Measurements from ENCODE around the gene SCD5. TPM values are rescaled to one million over a fixed set of nuclear protein-coding genes. Genes with fewer than 3 reads are reported as not detected.

Gene SCD5
- total RNA-seq, 4 donors from 2014 or later = 27.6 to 79.3 (median 55.3) TPM

DNA sequence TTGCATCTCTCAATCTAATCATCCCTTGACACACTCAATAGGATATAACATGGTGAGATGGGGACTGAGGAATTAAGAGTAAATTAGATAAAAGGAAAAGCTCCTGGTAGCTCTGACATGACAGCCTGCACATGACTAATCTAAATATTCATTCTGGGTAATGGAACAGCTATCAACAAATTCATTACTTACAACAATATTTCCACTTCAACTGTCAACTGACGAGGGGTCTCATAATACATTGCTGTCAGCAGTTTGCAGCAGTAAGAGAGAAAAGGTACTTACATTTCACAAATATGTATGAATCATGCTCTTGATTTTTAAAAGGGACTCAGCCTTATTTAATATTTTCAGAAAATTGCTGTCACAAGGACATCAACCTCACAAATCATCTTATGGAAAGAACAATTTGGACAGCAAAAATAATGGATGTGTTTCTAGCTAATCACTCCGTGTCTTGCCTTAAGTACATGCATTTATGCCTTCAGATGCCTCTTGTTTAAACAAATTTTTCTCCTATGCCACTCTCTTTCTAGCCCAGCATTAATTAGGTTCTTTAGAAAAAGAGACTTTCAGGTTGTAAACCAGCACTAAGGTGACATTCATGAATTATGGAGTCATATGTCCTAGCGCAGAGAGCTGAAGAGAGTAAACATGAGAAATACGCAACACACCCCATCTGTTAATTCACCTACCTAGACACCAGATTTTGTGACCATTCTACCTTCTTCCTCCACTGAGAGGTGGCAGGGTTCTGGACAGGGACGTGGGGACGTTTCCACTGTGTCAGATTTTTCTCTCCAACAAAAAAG lies 137.2 kb downstream of the SCD5 start:
- Histone ChIP-seq H3K27ac (no peak overlapping the region), H3K27me3 (no peaks in the 10 kb centered on the region), H3K9me3 (peaks cover 0 to 2% (median 0%) of the 10 kb centered on the region in 4 donors), H3K36me3 (peaks cover 0 to 8% (median 0%) of the 10 kb centered on the region in 3 donors), H3K4me3 (no peak overlapping the region), H3K4me1 (no peaks in the 10 kb centered on the region)
- DNase-seq (ENCODE audit: low spot score in 2 of 2) = no peak
- no peak for TF ChIP-seq EP300 (IDR thresholded peaks at IDR 0.05)
- whole genome bisulfite sequencing, 2 donors = 91 to 92% methylated on average over 6 of the region's 6 CpGs

DNA sequence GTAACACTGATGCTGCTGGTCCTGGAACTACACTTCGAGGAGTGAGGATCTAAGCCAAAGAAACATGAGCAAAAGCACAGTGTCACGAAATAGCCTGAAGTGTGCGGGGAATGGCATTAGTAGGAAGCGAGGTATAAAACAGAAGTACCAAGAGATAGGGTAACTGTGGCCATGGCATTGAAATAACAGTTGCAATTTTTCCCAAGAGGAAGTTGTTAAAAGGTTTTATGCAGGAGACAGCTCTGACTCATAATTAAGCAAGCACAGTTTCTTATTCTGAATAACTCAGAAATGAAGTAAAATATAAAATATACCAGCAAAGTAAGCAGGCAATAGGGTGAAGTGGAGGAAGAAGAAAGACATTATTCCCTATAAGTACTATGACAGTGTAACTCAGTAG lies 146.5 kb downstream of the SCD5 start:
- no peaks in the 10 kb centered on the region for H3K9me3 ChIP-seq
- H3K4me1 ChIP-seq = no peaks in the 10 kb centered on the region
- no peak for DNase-seq (ENCODE audit: low spot score in 2 of 2)
- no peak overlapping the region for H3K4me3 ChIP-seq
- H3K36me3 ChIP-seq = peaks cover 0 to 29% (median 0%) of the 10 kb centered on the region in 3 donors
- TF ChIP-seq, protein P1, sequence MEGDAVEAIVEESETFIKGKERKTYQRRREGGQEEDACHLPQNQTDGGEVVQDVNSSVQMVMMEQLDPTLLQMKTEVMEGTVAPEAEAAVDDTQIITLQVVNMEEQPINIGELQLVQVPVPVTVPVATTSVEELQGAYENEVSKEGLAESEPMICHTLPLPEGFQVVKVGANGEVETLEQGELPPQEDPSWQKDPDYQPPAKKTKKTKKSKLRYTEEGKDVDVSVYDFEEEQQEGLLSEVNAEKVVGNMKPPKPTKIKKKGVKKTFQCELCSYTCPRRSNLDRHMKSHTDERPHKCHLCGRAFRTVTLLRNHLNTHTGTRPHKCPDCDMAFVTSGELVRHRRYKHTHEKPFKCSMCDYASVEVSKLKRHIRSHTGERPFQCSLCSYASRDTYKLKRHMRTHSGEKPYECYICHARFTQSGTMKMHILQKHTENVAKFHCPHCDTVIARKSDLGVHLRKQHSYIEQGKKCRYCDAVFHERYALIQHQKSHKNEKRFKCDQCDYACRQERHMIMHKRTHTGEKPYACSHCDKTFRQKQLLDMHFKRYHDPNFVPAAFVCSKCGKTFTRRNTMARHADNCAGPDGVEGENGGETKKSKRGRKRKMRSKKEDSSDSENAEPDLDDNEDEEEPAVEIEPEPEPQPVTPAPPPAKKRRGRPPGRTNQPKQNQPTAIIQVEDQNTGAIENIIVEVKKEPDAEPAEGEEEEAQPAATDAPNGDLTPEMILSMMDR (IDR thresholded peaks at IDR 0.05) = no peak
- TF ChIP-seq POLR2A (IDR thresholded peaks at IDR 0.05) (no peak), EP300 (IDR thresholded peaks at IDR 0.05) (no peak)
- 42 to 78% methylated on average over 4 of the region's 4 CpGs for WGBS, 2 donors
- H3K27ac ChIP-seq = no peak overlapping the region
- no peaks in the 10 kb centered on the region for H3K27me3 ChIP-seq

DNA sequence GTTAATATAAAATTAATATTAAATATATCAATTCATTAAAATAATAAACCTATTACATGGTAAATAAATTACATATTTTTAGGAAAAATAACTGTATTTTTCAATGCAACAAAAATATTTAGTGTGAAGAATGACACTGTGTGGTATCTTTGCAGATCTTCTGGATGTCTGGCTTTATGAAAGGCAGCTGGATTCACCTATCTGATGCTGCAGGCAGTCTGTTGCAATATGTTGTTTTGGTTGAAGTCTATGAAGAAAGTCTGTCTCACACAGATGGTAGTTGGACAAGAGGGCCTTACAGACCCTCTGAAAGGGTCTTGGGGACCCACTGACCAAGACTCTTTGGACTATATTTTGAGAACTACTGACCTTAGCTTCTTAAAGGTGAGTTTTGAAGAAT lies 147.7 kb downstream of the SCD5 start:
- no peak for DNase-seq (ENCODE audit: low spot score in 2 of 2)
- Histone ChIP-seq H3K36me3 (peaks cover 0 to 29% (median 0%) of the 10 kb centered on the region in 3 donors), H3K9me3 (no peaks in the 10 kb centered on the region), H3K4me1 (no peaks in the 10 kb centered on the region), H3K27me3 (no peaks in the 10 kb centered on the region), H3K4me3 (no peak overlapping the region), H3K27ac (no peak overlapping the region)
- TF ChIP-seq POLR2A (IDR thresholded peaks at IDR 0.05) (no peak), EP300 (IDR thresholded peaks at IDR 0.05) (no peak)
- TF ChIP-seq, protein P1 (IDR thresholded peaks at IDR 0.05) = no peak

DNA sequence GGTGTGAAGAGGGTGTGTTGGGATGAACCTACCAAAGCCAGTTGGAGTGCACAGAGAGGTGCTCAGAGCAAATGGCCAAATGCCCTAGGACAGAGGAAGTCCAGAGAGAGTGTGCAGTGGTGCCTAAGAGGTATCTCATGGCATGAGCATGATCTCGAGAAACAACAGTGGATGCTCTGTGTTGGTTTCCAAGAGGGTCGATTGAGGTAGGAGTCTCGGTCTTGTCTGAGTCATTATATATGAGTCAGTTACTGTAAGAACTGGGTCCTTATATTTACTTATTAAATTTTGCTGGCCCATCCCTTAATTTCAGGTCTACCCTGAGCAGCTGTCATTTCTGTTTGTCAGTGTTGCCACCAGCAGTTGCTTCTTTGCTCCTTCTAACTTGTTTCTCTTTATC lies 150.2 kb downstream of the SCD5 start:
- Histone ChIP-seq H3K27me3 (no peaks in the 10 kb centered on the region), H3K4me1 (no peaks in the 10 kb centered on the region), H3K9me3 (no peaks in the 10 kb centered on the region), H3K4me3 (no peak overlapping the region), H3K27ac (no peak overlapping the region), H3K36me3 (peaks cover 0 to 29% (median 0%) of the 10 kb centered on the region in 3 donors)
- TF ChIP-seq, protein P1 (IDR thresholded peaks at IDR 0.05) = no peak
- 63% methylated on average over 3 of the region's 3 CpGs for WGBS, 2 donors
- no peak for DNase-seq (ENCODE audit: low spot score in 2 of 2)

DNA sequence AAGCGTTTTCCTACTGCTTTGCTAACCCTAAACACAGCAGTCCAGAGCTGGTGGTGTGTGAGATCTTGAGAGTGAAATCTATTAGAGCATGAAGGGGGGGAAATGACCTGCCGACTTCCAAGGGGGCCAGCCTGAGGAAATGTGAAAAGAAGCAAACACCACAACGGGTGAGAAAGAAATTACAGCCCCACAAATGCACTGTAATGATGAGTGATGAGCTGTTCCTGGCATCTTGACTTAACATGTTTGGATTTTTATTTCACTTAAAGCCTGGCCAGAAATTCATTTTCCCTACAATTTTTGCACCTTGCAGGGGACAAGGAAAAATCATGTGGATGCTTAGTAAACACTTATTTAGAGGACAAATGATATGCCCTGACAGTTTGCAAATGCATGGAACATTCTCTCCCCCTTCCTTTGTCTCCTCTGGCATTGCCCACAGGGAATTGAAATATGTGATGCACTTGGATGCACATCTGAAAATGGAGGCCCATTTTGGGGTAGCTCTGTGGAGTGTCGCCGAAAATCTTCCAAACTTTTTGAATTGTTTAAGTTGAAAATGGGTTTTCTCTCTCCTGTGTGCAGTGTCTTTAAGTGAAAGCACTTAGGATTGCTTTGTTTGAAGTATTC lies 152.5 kb downstream of the SCD5 start:
- H3K9me3 ChIP-seq = no peaks in the 10 kb centered on the region
- H3K36me3 ChIP-seq = peaks cover 0 to 21% (median 0%) of the 10 kb centered on the region in 3 donors
- H3K4me1 ChIP-seq = no peaks in the 10 kb centered on the region
- no peak for DNase-seq (ENCODE audit: low spot score in 2 of 2)
- H3K4me3 ChIP-seq = no peak overlapping the region
- H3K27me3 ChIP-seq = no peaks in the 10 kb centered on the region
- 56 to 59% methylated on average over 5 of the region's 5 CpGs for WGBS, 2 donors
- TF ChIP-seq, protein P1 (IDR thresholded peaks at IDR 0.05) = no peak
- no peak for TF ChIP-seq POLR2A (IDR thresholded peaks at IDR 0.05)
- no peak for TF ChIP-seq EP300 (IDR thresholded peaks at IDR 0.05)
- H3K27ac ChIP-seq = no peak overlapping the region

Measured in tibial nerve (tissue), 4 donors.